Suppressor macrophage (primary cell): Measurements from ENCODE around the gene NF1.
"Not testable (repeated sequence)": the region's sequence is repeated elsewhere in the genome, so short reads cannot be mapped to it uniquely, and the experiment has no call there.

Experiments used
- DNase-seq, 4 experiments: peaks; one replicate each; pipeline ENCODE4 v3.0.0-alpha.2; 2020 to 2022
- total RNA-seq, 17 experiments: gene quantifications; one replicate each; lab custom pipeline; 2026; ENCODE audit warnings: mixed read lengths in 6 of 17, inconsistent platforms in 3 of 17; lab: John Stamatoyannopoulos, UW

NF1 gene
- 59.8 to 168 (median 88.6) reads per million in 17 experiments for total RNA-seq

GRCh38 chr17:31094600-31095235, at the start of gene NF1:
NF1 (plus strand) TSS chr17:31094977; CDS start chr17:31095310, 333 bp downstream.
- peak; percentile 97 to 98 (median 98) for DNase-seq

GRCh38 chr17:31046856-31047425, 47.8 kb upstream of the NF1 start:
- DNase-seq: not testable (repeated sequence)

GRCh38 chr17:31048142-31048541, 46.6 kb upstream of the NF1 start:
- DNase-seq: no peak

GRCh38 chr17:31048780-31049179, 46.0 kb upstream of the NF1 start:
- DNase-seq: peak in 1 of 4 experiments; percentile 8

GRCh38 chr17:31050948-31051347, 43.8 kb upstream of the NF1 start:
- no peak for DNase-seq

- DNase-seq: peak; percentile 43 to 87 (median 67)
Observed at GRCh38 chr17:31051506-31051905, 43.3 kb upstream of the NF1 start.

- peak; percentile 52 to 76 (median 70) for DNase-seq
Observed at GRCh38 chr17:31052187-31052889, 42.4 kb upstream of the NF1 start.

- no peak for DNase-seq
Observed at GRCh38 chr17:31053071-31053470, 41.7 kb upstream of the NF1 start.

- no peak for DNase-seq
Observed at GRCh38 chr17:31054761-31055160, 40.0 kb upstream of the NF1 start.

GRCh38 chr17:31058976-31059375, 35.8 kb upstream of the NF1 start:
- DNase-seq: peak; percentile 44 to 63 (median 54)

- peak; percentile 40 to 73 (median 68) for DNase-seq
Observed at GRCh38 chr17:31060791-31061550, 33.8 kb upstream of the NF1 start.

GRCh38 chr17:31061678-31062077, 33.1 kb upstream of the NF1 start:
- DNase-seq: peak in 2 of 4 experiments; percentile 28 to 45

- DNase-seq: peak in 3 of 4 experiments; percentile 28 to 41 (median 40)
Observed at GRCh38 chr17:31062346-31062745, 32.4 kb upstream of the NF1 start.

GRCh38 chr17:31064707-31065106, 30.1 kb upstream of the NF1 start:
- DNase-seq: no peak

GRCh38 chr17:31067691-31068184, 27.0 kb upstream of the NF1 start:
- DNase-seq: peak in 3 of 4 experiments; percentile 35 to 76 (median 62)

GRCh38 chr17:31068291-31068690, 26.5 kb upstream of the NF1 start:
- DNase-seq: peak; percentile 63 to 79 (median 66)

- no peak for DNase-seq
Observed at GRCh38 chr17:31072186-31072585, 22.6 kb upstream of the NF1 start.

- no peak for DNase-seq
Observed at GRCh38 chr17:31073411-31073810, 21.4 kb upstream of the NF1 start.

GRCh38 chr17:31074772-31075555, 19.8 kb upstream of the NF1 start:
- no peak for DNase-seq

- no peak for DNase-seq
Observed at GRCh38 chr17:31078290-31078689, 16.5 kb upstream of the NF1 start.

- DNase-seq: no peak
Observed at GRCh38 chr17:31079731-31080130, 15.0 kb upstream of the NF1 start.

- peak; percentile 66 to 80 (median 72) for DNase-seq
Observed at GRCh38 chr17:31085563-31085962, 9.2 kb upstream of the NF1 start.
